Aorta (tissue), 5 donors: ENCODE results near the gene LRFN3. TPM values are rescaled to one million over a fixed set of nuclear protein-coding genes. Genes with fewer than 3 reads are reported as not detected.
"Not testable (repeated sequence)": the region's sequence is repeated elsewhere in the genome, so short reads cannot be mapped to it uniquely, and the experiment has no call there.

Experiments used
- ATAC-seq: fragments of 200-7000 bp; cut with Tn5 transposase; one replicate; pipeline ENCODE4 v1.9.1; 2022; ENCODE audit warnings: moderate library complexity; ENCODE audit not compliant: low FRiP score
- DNase-seq, 2 donors: peaks; one replicate each; pipeline ENCODE4 v3.0.0-alpha.2; 2020
- H3K27ac ChIP-seq, 2 donors: one replicate each; pipeline ENCODE4 v1.5.1; 2013; ENCODE audit warnings: low read length in 2 of 2, mild to moderate bottlenecking in 2 of 2, moderate library complexity in 2 of 2, control low read depth in 1 of 2, inconsistent platforms in 1 of 2, low read depth in 1 of 2
- H3K27me3 ChIP-seq, 2 donors: one replicate each; pipeline ENCODE4 v1.6.1; 2013; ENCODE audit warnings: control low read depth in 1 of 2, low read length in 1 of 2, mild to moderate bottlenecking in 1 of 2, moderate library complexity in 1 of 2; ENCODE audit not compliant: insufficient read depth in 2 of 2, control insufficient read depth in 1 of 2
- H3K36me3 ChIP-seq, 2 donors: one replicate each; pipeline ENCODE4 v1.6.1; 2013; ENCODE audit warnings: control low read depth in 1 of 2, low read length in 1 of 2, mild to moderate bottlenecking in 1 of 2; ENCODE audit not compliant: insufficient read depth in 2 of 2, control insufficient read depth in 1 of 2
- H3K4me1 ChIP-seq, 2 donors: one replicate each; pipeline ENCODE4 v1.6.1; 2013; ENCODE audit warnings: low read length in 2 of 2, control low read depth in 1 of 2, mild to moderate bottlenecking in 1 of 2, moderate library complexity in 1 of 2; ENCODE audit not compliant: insufficient read depth in 2 of 2, control insufficient read depth in 1 of 2
- H3K4me3 ChIP-seq, 2 donors: one replicate each; pipeline ENCODE4 v1.5.1; 2013; ENCODE audit warnings: low read length in 2 of 2, control low read depth in 1 of 2, mild to moderate bottlenecking in 1 of 2
- H3K9me3 ChIP-seq: one replicate; pipeline ENCODE4 v1.6.1; 2013; ENCODE audit warnings: mild to moderate bottlenecking, low read length; ENCODE audit not compliant: control insufficient read depth
- WGBS, 2 donors: extraction: QIAGEN DNeasy Blood & Tissue Kit; methylation state at CpG; one replicate each; pipeline ENCODE4 v1.1.7; 2013; 5-methylcytosine and 5-hydroxymethylcytosine counted together
- intact Hi-C, 2 donors: fragments of 100-400 bp; cut with DNase I; formaldehyde crosslinking; loops; one replicate each; pipeline versions ENCODE4 v1.14.2 to v1.15.0; 2022
- polyA plus RNA-seq, 2 donors: library from polyadenylated mRNA; stranded (reverse); fragments of 200-250 nt; gene quantifications; one replicate each; pipeline ENCODE4 v1.2.3, GENCODE V29; 2013
- total RNA-seq, 2 donors: library from RNA; stranded (reverse); fragmentation: NEBNext Ultra II Directional; extraction: Animal tissue kit (Norgen Biotek cat#: 25700); gene quantifications; one replicate each; pipeline ENCODE4 v1.2.1, GENCODE V29; 2021
- donor health status: healthy with polysubstance abuse.
- donor health status: Bipolar disorder and iron deficiency.
- donor health status: DM: no; HTN: no; CAD: no.
- donor health status: DM: no; HTN: no; CAD: no.
- donor health status: DM: yes; HTN: yes; CAD: no.

Gene LRFN3
- total and polyA plus RNA-seq, 4 donors, result 2.0 to 15.1 (median 10.3) TPM

DNA sequence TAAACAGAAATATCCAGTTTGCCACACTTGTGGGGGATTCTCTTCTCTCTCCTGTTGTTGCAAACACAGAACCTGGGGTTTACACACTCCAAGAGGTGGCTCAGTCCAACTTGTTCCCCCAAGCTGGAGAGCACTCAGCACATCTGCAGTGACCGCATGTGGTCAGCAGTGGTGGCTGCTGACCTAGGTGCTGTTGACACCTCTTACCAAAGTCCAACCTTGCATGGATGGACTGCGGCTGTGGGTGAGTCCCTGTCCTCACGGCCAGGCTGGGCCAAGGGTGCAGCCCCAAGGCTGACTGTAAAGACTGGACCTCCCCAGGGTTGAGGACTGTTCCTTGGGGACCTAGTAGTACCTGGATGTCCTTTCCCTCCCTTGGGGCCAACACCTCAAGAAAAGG lies 6.1 kb downstream of the LRFN3 start:
- H3K27ac ChIP-seq, result no peak overlapping the region
- H3K9me3 ChIP-seq, result no peaks in the 10 kb centered on the region
- DNase-seq (peak in 1 of 2 donors; percentile 49), ATAC-seq (no peak)
- intact Hi-C loops, result no loop called here
- H3K4me3 ChIP-seq, result no peak overlapping the region
- 89 to 91% methylated on average over 3 of the region's 3 CpGs for WGBS, 2 donors
- H3K27me3 ChIP-seq, result no peaks in the 10 kb centered on the region
- peaks cover 0 to 6% of the 10 kb centered on the region in 2 donors for H3K36me3 ChIP-seq
- H3K4me1 ChIP-seq, result no peaks in the 10 kb centered on the region

DNA sequence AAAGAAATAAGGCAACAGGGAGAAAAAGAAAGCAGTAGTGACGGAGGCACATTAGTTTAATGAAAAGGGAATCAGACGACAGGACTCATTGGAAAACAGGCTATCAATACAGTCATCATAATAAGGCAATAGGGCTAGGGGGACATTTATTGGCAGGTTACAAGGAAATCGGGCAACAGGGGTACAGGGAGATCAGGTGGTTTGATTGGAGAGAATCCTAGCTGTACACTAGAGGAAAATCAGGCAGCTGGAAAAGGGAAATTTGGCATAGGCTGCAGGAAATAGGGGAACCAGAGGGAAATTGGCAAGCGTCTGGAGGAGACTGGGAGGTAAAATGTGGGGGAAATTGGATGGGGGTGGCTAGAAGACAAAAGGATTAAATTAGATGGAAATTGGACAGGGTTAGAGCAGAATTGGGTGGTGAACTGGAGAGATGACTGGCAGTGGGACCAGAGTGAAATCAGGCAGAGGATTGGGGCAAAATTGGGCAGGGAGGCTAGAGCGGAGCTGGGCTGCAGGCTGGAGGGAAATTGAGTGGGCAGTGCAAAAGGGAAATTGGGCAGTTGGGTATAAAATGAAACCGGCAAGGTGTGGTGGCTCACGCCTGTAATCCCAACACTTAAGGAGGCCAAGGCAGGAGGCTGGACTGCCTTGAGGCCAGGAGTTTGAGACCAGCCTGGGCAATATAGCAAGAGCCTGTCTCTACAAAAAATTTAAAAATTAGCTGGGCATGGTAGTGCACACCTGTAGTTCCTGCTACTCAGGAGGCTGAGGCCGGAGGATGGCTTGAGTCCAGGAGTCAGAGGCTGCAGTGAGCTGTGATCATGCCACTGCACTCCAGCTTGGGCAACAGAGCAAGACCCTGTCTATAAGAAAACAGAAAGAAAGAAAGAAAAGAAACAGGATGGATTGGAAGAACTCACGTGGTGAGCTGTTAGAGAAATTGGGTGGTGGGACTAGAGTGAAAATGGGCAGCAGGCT lies 7.4 kb downstream of the LRFN3 start:
- H3K36me3 ChIP-seq, result peaks cover 0 to 6% of the 10 kb centered on the region in 2 donors
- WGBS, 2 donors, result 87 to 88% methylated on average over 9 of the region's 9 CpGs

DNA sequence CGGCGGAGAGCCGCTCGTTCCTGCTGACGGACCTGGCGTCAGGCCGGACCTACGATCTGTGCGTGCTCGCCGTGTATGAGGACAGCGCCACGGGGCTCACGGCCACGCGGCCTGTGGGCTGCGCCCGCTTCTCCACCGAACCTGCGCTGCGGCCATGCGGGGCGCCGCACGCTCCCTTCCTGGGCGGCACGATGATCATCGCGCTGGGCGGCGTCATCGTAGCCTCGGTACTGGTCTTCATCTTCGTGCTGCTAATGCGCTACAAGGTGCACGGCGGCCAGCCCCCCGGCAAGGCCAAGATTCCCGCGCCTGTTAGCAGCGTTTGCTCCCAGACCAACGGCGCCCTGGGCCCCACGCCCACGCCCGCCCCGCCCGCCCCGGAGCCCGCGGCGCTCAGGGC lies 8.4 kb downstream of the LRFN3 start:
- no peaks in the 10 kb centered on the region for H3K4me1 ChIP-seq
- H3K27ac ChIP-seq, result no peak overlapping the region
- ATAC-seq, result no peak
- intact Hi-C loops, result no loop called here
- H3K9me3 ChIP-seq, result no peaks in the 10 kb centered on the region
- H3K4me3 ChIP-seq, result no peak overlapping the region
- DNase-seq, result no peak
- 77 to 78% methylated on average over 52 of the region's 52 CpGs for WGBS, 2 donors
- peaks cover 0 to 6% of the 10 kb centered on the region in 2 donors for H3K36me3 ChIP-seq
- no peaks in the 10 kb centered on the region for H3K27me3 ChIP-seq

More for the DNA sequence above, 7.4 kb downstream of the LRFN3 start:
- DNase-seq (no peak), ATAC-seq (no peak)
- H3K27ac ChIP-seq, result no peak overlapping the region
- intact Hi-C loops, result no loop called here
- no peak overlapping the region for H3K4me3 ChIP-seq
- no peaks in the 10 kb centered on the region for H3K9me3 ChIP-seq
- no peaks in the 10 kb centered on the region for H3K27me3 ChIP-seq
- H3K4me1 ChIP-seq, result no peaks in the 10 kb centered on the region

DNA sequence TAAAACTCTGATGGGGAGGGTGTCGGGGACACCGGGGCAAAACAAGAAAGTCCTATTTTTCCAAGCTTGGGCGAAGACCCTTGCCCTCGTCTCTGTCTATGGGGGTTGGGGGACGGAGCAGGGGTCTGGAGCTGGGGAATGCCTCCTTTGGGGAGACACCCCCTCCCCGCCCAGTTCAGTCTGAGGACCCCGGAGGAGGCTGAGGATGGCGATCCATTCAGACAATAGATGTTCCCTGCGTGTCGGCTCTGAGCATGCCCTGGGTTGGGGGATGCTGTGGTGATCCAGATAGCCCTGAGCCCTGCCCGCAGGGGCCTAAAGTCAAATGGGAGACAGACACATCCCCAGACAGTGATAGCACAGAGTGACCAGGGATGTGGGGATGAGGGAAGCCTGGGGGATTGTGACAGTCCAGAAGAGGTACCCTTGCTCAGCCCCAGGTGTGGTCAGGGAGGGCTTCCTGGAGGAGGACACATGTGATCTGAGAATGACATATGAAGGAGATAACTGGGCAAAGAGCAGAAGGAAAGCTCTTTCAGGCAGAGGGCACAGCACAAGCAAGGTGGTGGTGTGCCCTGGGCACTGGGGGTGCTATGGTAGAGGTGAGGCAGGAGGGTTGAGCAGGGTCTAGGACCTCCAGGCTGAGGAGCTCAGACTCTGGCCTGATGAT lies 9.1 kb downstream of the LRFN3 start:
- no peaks in the 10 kb centered on the region for H3K27me3 ChIP-seq

DNA sequence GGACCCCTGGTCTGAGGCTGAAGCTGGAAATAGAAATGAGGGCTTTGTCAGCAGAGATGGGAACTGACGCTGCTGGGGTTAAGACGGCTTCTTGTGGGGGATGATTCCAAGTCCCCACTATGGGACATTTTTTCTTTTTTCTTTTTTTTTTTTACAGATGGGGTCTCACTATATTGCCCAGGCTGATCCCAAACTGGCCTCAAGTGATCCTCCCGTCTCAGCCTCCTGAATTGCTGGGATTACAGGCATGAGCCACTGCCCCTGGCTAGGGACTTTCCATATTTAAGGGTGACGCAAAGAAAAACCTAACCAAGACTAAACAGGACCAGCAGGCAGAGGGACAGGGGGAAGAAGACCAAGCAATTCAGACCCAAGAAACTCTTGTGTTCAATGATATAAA lies 10.0 kb downstream of the LRFN3 start:
- ATAC-seq (no peak), DNase-seq (no peak)
- Histone ChIP-seq H3K27me3 (no peaks in the 10 kb centered on the region), H3K27ac (no peak overlapping the region), H3K4me1 (no peaks in the 10 kb centered on the region), H3K36me3 (peaks cover 0 to 4% of the 10 kb centered on the region in 2 donors), H3K4me3 (no peak overlapping the region), H3K9me3 (no peaks in the 10 kb centered on the region)
- intact Hi-C loops, result no loop called here
- WGBS, 2 donors, result 87 to 91% methylated on average over 4 of the region's 4 CpGs

More for the DNA sequence above, 9.1 kb downstream of the LRFN3 start:
- intact Hi-C loops, result no loop called here
- whole genome bisulfite sequencing, 2 donors, result 89 to 94% methylated on average over 11 of the region's 11 CpGs
- DNase-seq (no peak), ATAC-seq (no peak)
- Histone ChIP-seq H3K27ac (no peak overlapping the region), H3K36me3 (peaks cover 0 to 4% of the 10 kb centered on the region in 2 donors), H3K4me1 (no peaks in the 10 kb centered on the region), H3K4me3 (no peak overlapping the region), H3K9me3 (no peaks in the 10 kb centered on the region)

DNA sequence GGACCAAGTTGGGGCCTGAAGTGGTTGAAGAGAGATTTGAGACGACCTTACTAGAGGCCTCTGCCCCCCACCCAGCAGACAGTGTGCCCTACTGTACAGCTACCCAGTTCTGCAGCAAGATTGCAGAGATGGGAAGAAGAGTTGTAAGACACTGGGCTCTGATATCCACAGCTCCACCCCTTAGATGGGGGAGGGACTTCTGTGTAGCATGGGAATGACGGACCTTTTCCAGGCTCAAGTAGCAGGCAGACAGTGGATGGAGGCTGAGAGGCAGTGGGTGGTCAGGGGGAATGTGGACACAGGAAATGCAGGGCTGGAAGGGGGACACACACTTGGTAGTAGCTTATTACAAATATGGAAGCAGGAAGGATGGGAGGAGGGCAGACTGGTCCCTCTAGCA lies 13.0 kb downstream of the LRFN3 start:
- DNase-seq, result no peak
- Histone ChIP-seq H3K4me3 (no peak overlapping the region), H3K4me1 (no peaks in the 10 kb centered on the region), H3K36me3 (peaks cover 0 to 2% of the 10 kb centered on the region in 2 donors), H3K9me3 (no peaks in the 10 kb centered on the region), H3K27ac (no peak overlapping the region), H3K27me3 (no peaks in the 10 kb centered on the region)
- intact Hi-C loops, result no loop called here
- WGBS, 2 donors, result 28 to 30% methylated on average over 2 of the region's 2 CpGs
- ATAC-seq, result no peak

DNA sequence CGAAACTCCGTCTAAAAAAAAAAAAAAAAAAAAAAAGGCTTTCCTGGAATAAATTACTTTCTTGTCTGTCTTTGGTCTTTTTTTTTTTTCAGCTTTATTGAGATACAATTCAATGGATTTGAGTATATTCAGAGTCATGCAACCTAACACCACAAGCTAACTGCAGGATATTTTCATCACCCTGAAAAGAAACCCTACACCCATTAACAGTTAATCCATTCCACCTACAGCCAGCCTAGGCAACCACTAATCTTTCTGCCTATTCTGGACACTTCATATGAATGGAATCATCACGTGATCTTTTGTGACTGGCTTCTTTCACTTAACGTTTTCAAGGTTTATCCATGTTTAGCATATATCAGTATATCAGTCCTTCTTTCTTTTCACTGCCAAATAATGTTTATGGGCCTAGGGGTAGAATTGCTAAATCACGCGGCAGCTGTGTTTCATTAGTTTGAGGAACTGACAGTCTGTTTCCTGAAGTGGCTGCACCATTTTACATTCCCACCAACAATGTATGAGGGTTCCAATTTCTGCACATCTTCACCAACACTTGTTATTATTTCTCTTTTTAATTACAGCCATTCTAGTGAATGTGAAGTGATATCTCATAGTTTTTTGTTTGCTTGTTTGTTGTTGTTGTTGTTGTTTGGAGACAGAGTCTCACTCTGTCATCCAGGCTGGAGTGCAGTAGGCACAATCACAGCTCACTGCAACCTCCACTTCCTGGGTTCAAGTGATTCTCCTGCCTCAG lies 19.9 kb downstream of the LRFN3 start:
- WGBS, 2 donors, result 70 to 77% methylated on average over 6 of the region's 6 CpGs
- no peak for ATAC-seq
- no peaks in the 10 kb centered on the region for H3K4me1 ChIP-seq
- DNase-seq, result no peak
- H3K4me3 ChIP-seq, result no peak overlapping the region
- no peaks in the 10 kb centered on the region for H3K36me3 ChIP-seq
- no peak overlapping the region for H3K27ac ChIP-seq
- intact Hi-C loops, result no loop called here
- H3K27me3 ChIP-seq, result peaks cover 0 to 2% of the 10 kb centered on the region in 2 donors
- no peaks in the 10 kb centered on the region for H3K9me3 ChIP-seq

DNA sequence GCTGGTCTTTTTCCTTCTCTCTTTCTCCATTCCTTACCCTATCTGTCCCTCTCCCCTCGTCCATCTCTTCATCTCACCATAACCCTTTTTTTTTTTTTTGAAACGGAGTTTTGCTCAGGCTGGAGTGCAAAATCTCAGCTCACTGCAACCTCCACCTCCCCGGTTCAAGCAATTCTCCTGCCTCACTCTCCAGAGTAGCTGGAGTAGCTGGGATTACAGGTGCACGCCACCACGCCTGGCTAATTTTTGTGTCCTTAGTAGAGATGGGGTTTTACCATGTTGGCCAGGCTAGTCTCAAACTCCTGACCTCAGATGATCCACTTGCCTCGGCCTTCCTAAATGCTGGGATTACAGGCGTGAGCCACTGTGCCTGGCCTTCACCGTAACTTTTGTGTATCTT lies 21.2 kb downstream of the LRFN3 start:
- H3K4me1 ChIP-seq, H3K27me3 ChIP-seq, intact Hi-C loops: not testable (repeated sequence)

More for the DNA sequence above, 21.2 kb downstream of the LRFN3 start:
- not testable (repeated sequence) for H3K4me3 ChIP-seq, H3K36me3 ChIP-seq, H3K9me3 ChIP-seq, H3K27ac ChIP-seq, DNase-seq, ATAC-seq
- 75 to 77% methylated on average over 8 of the region's 8 CpGs for WGBS, 2 donors
